Esophagus squamous epithelium (tissue), 5 donors: ENCODE data around the gene PHACTR4. TPM values are rescaled to one million over a fixed set of nuclear protein-coding genes. Genes with fewer than 3 reads are reported as not detected.

Source experiments
- DNase-seq: peaks from one replicate; lab custom pipeline; 2025; lab: John Stamatoyannopoulos, UW
- H3K27ac ChIP-seq, 4 donors: fragments of 200-600 bp; sonication (generic); one replicate each; pipeline ENCODE4 v1.5.1; 2016 to 2019; ENCODE audit warnings: mild to moderate bottlenecking in 1 of 4
- H3K27me3 ChIP-seq, 4 donors: fragments of 200-600 bp; sonication (generic); 1 replicate in 3 of 4; 2 replicates in 1 of 4; pipeline versions ENCODE4 v1.5.1 to v1.6.0; 2017 to 2021; ENCODE audit warnings: antibody characterized with exemption in 1 of 4
- H3K36me3 ChIP-seq, 3 donors: fragments of 200-600 bp; sonication (generic); one replicate each; pipeline ENCODE4 v1.5.1; 2016 to 2019
- H3K4me1 ChIP-seq, 3 donors: fragments of 200-600 bp; sonication (generic); one replicate each; pipeline ENCODE4 v1.5.1; 2017 to 2019
- H3K4me3 ChIP-seq, 4 donors: fragments of 200-600 bp; sonication (generic); 1 replicate in 3 of 4; 2 replicates in 1 of 4; pipeline ENCODE4 v1.5.1; 2016 to 2019; ENCODE audit warnings: mild to moderate bottlenecking in 2 of 4, moderate library complexity in 1 of 4
- H3K9me3 ChIP-seq, 3 donors: fragments of 200-600 bp; sonication (generic); one replicate each; pipeline ENCODE4 v1.5.1; 2016 to 2019
- POLR2A ChIP-seq, 4 donors: fragments of 450-650 bp; IDR thresholded peaks; one replicate each; pipeline ENCODE4 v1.6.1; 2017; ENCODE audit warnings: antibody characterized with exemption in 4 of 4, mild to moderate bottlenecking in 4 of 4, moderate library complexity in 3 of 4
- WGBS, 2 donors: methylation state at CpG; one replicate each; pipeline ENCODE4 v1.1.5; 2018; 5-methylcytosine and 5-hydroxymethylcytosine counted together
- intact Hi-C: fragments of 100-400 bp; cut with DNase I; formaldehyde crosslinking; loops from one replicate; pipeline ENCODE4 v1.15.0; 2022
- total RNA-seq, 4 donors: library from RNA; depleted of rRNA; stranded (reverse); fragments of >200 nt; gene quantifications; one replicate each; pipeline ENCODE4 v1.1.0, GENCODE V29; 2016
- TF ChIP-seq, protein P1 (sequence below), 6 experiments: fragments of 450-650 bp in 4 of 6; fragments of 200-600 bp in 2 of 6; sonication (generic) in 2 of 6; IDR thresholded peaks; one replicate each; pipeline ENCODE4 v1.5.1; 2016 to 2019; ENCODE audit warnings: antibody characterized with exemption in 6 of 6, mild to moderate bottlenecking in 4 of 6, moderate library complexity in 4 of 6
- donor health status: DM: yes; HTN: yes; CAD: no.

The PHACTR4 gene
- total RNA-seq, 4 donors from 2014 or later, result 33.4 to 41.0 (median 36.3) TPM

DNA sequence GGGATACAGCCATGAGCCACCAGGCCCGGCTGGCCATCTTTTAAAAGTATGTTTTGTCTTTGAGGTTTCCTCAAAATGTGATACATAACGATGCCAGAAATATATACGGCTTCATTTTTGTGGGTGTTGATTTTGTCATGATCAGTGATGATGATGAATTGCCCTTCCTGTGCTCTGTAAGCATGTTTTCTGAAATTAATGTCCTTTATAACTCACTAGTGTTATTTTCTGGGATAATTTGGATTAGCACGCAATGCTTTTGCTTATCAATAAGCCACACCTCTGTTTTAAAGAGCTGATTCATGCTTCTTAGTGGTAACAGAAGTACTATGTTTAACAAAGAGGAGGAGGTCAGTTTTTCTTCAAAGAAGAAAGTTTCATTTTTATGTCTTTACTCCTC, 25.6 kb downstream of the PHACTR4 start:
- 35 to 57% methylated on average over 4 of the region's 4 CpGs for WGBS, 2 donors
- no peak overlapping the region for H3K27ac ChIP-seq
- H3K4me3 ChIP-seq, result no peak overlapping the region
- peaks cover 0 to 20% (median 0%) of the 10 kb centered on the region in 3 donors for H3K36me3 ChIP-seq
- intact Hi-C loops, result no loop called here
- no peak for DNase-seq
- TF ChIP-seq POLR2A (IDR thresholded peaks at IDR 0.05), result no peak
- TF ChIP-seq, protein P1, sequence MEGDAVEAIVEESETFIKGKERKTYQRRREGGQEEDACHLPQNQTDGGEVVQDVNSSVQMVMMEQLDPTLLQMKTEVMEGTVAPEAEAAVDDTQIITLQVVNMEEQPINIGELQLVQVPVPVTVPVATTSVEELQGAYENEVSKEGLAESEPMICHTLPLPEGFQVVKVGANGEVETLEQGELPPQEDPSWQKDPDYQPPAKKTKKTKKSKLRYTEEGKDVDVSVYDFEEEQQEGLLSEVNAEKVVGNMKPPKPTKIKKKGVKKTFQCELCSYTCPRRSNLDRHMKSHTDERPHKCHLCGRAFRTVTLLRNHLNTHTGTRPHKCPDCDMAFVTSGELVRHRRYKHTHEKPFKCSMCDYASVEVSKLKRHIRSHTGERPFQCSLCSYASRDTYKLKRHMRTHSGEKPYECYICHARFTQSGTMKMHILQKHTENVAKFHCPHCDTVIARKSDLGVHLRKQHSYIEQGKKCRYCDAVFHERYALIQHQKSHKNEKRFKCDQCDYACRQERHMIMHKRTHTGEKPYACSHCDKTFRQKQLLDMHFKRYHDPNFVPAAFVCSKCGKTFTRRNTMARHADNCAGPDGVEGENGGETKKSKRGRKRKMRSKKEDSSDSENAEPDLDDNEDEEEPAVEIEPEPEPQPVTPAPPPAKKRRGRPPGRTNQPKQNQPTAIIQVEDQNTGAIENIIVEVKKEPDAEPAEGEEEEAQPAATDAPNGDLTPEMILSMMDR (IDR thresholded peaks at IDR 0.05), result no peak
- H3K27me3 ChIP-seq, result no peaks in the 10 kb centered on the region
- no peaks in the 10 kb centered on the region for H3K9me3 ChIP-seq
- peaks cover 0 to 14% (median 3%) of the 10 kb centered on the region in 3 donors for H3K4me1 ChIP-seq

DNA sequence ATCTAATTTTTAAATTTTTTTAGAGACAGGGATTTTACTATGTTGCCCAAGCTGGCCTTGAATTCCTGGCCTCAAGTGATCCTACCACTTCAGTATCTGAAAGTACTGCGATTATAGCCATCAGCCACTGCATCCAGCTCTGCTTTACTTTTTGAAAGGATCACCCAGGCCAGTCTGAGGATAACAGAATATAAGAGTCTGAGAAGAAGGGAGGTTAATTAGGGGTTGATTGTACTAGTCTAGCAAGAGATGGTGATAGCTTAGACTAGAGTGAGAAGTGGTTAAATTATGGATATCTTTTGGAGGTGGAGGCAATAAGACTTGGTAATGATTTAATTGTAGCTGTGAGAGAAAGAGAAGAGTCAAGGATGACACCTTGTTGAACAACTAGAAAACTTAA, 32.2 kb downstream of the PHACTR4 start:
- H3K27me3 ChIP-seq, result no peaks in the 10 kb centered on the region
- H3K4me1 ChIP-seq, result no peaks in the 10 kb centered on the region
- no peak overlapping the region for H3K4me3 ChIP-seq
- no peaks in the 10 kb centered on the region for H3K9me3 ChIP-seq
- TF ChIP-seq, protein P1 (IDR thresholded peaks at IDR 0.05), result no peak
- TF ChIP-seq POLR2A (IDR thresholded peaks at IDR 0.05), result no peak
- H3K27ac ChIP-seq, result no peak overlapping the region
- DNase-seq, result no peak
- intact Hi-C loops, result loop anchor here (10.0 kb wide), 1 partner anchor 203 kb away; no protein-coding TSS in a partner anchor
- peaks cover 0 to 17% (median 0%) of the 10 kb centered on the region in 3 donors for H3K36me3 ChIP-seq
- WGBS, 2 donors, result 93 to 100% methylated on average over 1 of the region's 1 CpG

DNA sequence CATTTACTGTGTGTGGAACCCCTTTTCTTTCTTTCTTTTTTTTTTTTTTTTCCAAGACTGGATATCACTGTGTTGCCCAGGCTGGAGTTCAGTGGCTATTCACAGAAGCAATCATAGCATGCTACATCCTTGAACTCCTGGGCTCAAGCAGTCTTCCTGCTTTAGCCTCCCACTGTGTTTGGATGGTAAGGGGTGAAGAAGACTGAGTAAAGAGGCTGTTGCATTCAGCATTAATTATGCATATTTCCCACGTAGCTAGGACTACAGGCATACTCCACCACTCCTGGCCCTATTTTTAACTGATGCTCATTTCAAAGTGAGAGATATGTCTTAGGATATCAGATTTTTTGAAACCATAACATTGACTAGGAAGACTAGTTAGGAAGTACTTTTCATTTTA, 39.5 kb downstream of the PHACTR4 start:
- intact Hi-C loops, result loop anchor here (10.0 kb wide), 1 partner anchor 196 kb away; no protein-coding TSS in a partner anchor

DNA sequence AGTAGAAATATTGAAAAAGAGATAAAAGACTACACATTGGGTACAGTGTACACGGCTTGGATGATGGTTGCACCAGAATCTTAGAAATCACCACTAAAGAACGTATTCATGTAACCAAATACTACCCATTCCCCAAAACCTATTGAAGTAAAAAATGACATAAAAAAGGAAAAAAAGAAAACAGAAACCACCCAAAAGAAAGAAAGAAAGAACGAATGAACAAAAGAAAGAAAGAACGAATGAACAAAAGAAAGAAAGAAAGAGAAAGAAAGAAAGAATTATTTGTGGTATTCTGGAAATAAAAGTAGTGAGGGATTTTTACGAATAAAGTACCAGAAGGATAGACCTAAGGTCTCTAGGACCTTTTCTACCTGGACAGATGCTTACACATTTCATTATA, 42.1 kb downstream of the PHACTR4 start:
- Histone ChIP-seq H3K27ac (no peak overlapping the region), H3K4me1 (peaks cover 0 to 6% (median 0%) of the 10 kb centered on the region in 3 donors), H3K9me3 (no peaks in the 10 kb centered on the region), H3K27me3 (no peaks in the 10 kb centered on the region), H3K4me3 (no peak overlapping the region), H3K36me3 (peaks cover 0 to 19% (median 0%) of the 10 kb centered on the region in 3 donors)
- intact Hi-C loops, result no loop called here
- TF ChIP-seq POLR2A (IDR thresholded peaks at IDR 0.05), result no peak
- TF ChIP-seq, protein P1 (IDR thresholded peaks at IDR 0.05), result no peak
- DNase-seq, result no peak
- 79 to 80% methylated on average over 5 of the region's 5 CpGs for WGBS, 2 donors

More for the DNA sequence above, 39.5 kb downstream of the PHACTR4 start:
- Histone ChIP-seq H3K4me3 (no peak overlapping the region), H3K4me1 (peaks cover 0 to 5% (median 0%) of the 10 kb centered on the region in 3 donors), H3K36me3 (peaks cover 0 to 19% (median 0%) of the 10 kb centered on the region in 3 donors), H3K27ac (no peak overlapping the region), H3K9me3 (no peaks in the 10 kb centered on the region), H3K27me3 (no peaks in the 10 kb centered on the region)
- WGBS, 2 donors, result 82 to 89% methylated on average over 1 of the region's 1 CpG
- TF ChIP-seq, protein P1 (IDR thresholded peaks at IDR 0.05), result no peak
- no peak for TF ChIP-seq POLR2A (IDR thresholded peaks at IDR 0.05)
- DNase-seq, result no peak

DNA sequence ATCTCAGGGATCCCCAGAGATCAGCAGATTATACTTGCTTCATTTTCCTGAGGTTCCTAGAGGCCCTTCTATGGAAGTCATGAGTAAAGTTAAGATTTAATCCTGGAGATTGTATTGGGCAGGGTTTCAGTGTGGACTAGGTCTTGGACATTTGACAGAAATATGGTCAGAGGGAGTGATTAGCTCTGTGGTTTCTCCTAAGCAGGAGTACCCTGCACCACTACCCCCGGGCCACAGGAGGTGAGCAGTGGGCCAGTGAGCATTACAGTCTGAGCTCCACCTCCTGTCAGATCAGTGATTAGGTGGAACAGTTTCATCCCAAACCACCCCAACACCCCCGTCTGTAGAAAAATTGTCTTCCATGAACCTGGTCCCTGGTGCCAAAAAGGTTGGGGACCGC, 43.2 kb downstream of the PHACTR4 start:
- no peak for DNase-seq
- TF ChIP-seq POLR2A (IDR thresholded peaks at IDR 0.05), result no peak
- TF ChIP-seq, protein P1 (IDR thresholded peaks at IDR 0.05), result no peak
- intact Hi-C loops, result no loop called here
- no peak overlapping the region for H3K4me3 ChIP-seq
- no peaks in the 10 kb centered on the region for H3K27me3 ChIP-seq
- H3K36me3 ChIP-seq, result peaks cover 0 to 14% (median 0%) of the 10 kb centered on the region in 3 donors
- H3K27ac ChIP-seq, result no peak overlapping the region
- WGBS, 2 donors, result 78 to 94% methylated on average over 3 of the region's 3 CpGs
- no peaks in the 10 kb centered on the region for H3K9me3 ChIP-seq
- peaks cover 0 to 17% (median 0%) of the 10 kb centered on the region in 3 donors for H3K4me1 ChIP-seq
